Mammary epithelial cell (primary cell): ENCODE data around the gene NRXN2.

ENCODE experiments used
- CTCF ChIP-seq, 2 donors: IDR thresholded peaks in 1 of 2; conservative IDR thresholded peaks in 1 of 2; 2 replicates each; pipeline ENCODE4 v1.5.1; 2011 to 2012; ENCODE audit warnings: inconsistent platforms in 2 of 2, low read length in 2 of 2, mild to moderate bottlenecking in 2 of 2, control low read depth in 1 of 2, low read depth in 1 of 2; ENCODE audit not compliant: insufficient read depth in 1 of 2; ENCODE audit errors: extremely low read depth in 1 of 2
- EZH2 ChIP-seq: IDR thresholded peaks from 2 replicates; pipeline ENCODE4 v1.6.1; 2012; ENCODE audit warnings: low read length, inconsistent platforms, borderline replicate concordance

- TF ChIP-seq CTCF (conservative IDR thresholded peaks at IDR 0.05 in 1 of 2, IDR thresholded peaks at IDR 0.05 in 1 of 2; ENCODE audit: extremely low read depth in 1 of 2, insufficient read depth in 1 of 2, low read depth in 1 of 2, low read length in 2 of 2) (no peak), EZH2 (no peak)
Measured at GRCh38 chr11:64718780-64719124, 4.2 kb downstream of the NRXN2 start.
